MV-4-11 (cell line): ENCODE data around the gene SNX32.

Experiments
- DNase-seq: peaks from one replicate; lab custom pipeline; 2025; lab: John Stamatoyannopoulos, UW

Gene SNX32

GRCh38 chr11:65868076-65868667 lies 34.4 kb downstream of the SNX32 start:
- no peak for DNase-seq

- DNase-seq, result no peak
Measured at GRCh38 chr11:65868907-65869306, 35.1 kb downstream of the SNX32 start.

- DNase-seq, result no peak
Measured at GRCh38 chr11:65869643-65870306, 36.0 kb downstream of the SNX32 start.

- no peak for DNase-seq
Measured at GRCh38 chr11:65870307-65870658, 36.5 kb downstream of the SNX32 start.

GRCh38 chr11:65870706-65871681 lies 37.2 kb downstream of the SNX32 start:
- peak; percentile 47 for DNase-seq

- no peak for DNase-seq
Measured at GRCh38 chr11:65871811-65872548, 38.2 kb downstream of the SNX32 start.

GRCh38 chr11:65872586-65873317 lies 39.0 kb downstream of the SNX32 start, which contains the start of gene EFEMP2:
Gene EFEMP2 (minus strand): TSS chr11:65872800. CDS start chr11:65872354, 446 bp downstream.
- DNase-seq, result no peak

GRCh38 chr11:65873318-65874156 lies 39.8 kb downstream of the SNX32 start:
- DNase-seq, result peak; percentile 80

GRCh38 chr11:65879617-65880016 lies 45.9 kb downstream of the SNX32 start, which contains the start of gene CTSW:
Gene CTSW (plus strand): TSS chr11:65879837. CDS start chr11:65879855, 18 bp downstream.
- DNase-seq, result peak; percentile 21

- DNase-seq, result no peak
Measured at GRCh38 chr11:65880027-65880426, 46.3 kb downstream of the SNX32 start.

GRCh38 chr11:65880844-65881421 lies 47.2 kb downstream of the SNX32 start:
- no peak for DNase-seq

GRCh38 chr11:65882120-65883057 lies 48.6 kb downstream of the SNX32 start:
- DNase-seq, result no peak

- no peak for DNase-seq
Measured at GRCh38 chr11:65883058-65883761, 49.4 kb downstream of the SNX32 start.

GRCh38 chr11:65883786-65884715 lies 50.3 kb downstream of the SNX32 start:
- DNase-seq, result no peak

- peak; percentile 61 for DNase-seq
Measured at GRCh38 chr11:65884716-65885092, 50.9 kb downstream of the SNX32 start.

- DNase-seq, result no peak
Measured at GRCh38 chr11:65885231-65885630, 51.5 kb downstream of the SNX32 start.
